HAP-1 (cell line): ENCODE data around the gene ART5.
"Not testable (repeated sequence)": the region's sequence is repeated elsewhere in the genome, so short reads cannot be mapped to it uniquely, and the experiment has no call there.

Experiments
- DNase-seq, 2 experiments: peaks; one replicate each; pipeline ENCODE4 v3.0.0-alpha.2; 2016 to 2020; ENCODE audit warnings: low spot score in 2 of 2
- H3K27me3 ChIP-seq: fragments of 250-450 bp; sonication (Bioruptor Pico); 2 replicates; pipeline ENCODE4 v1.5.1; 2020; ENCODE audit warnings: low read depth, mild to moderate bottlenecking, moderate library complexity
- H3K36me3 ChIP-seq: fragments of 250-450 bp; sonication (Bioruptor Pico); replicated peaks from 2 replicates; pipeline ENCODE4 v1.5.1; 2020; ENCODE audit warnings: mild to moderate bottlenecking
- H3K4me1 ChIP-seq: fragments of 250-450 bp; sonication (Bioruptor Pico); 2 replicates; pipeline ENCODE4 v1.5.1; 2020; ENCODE audit warnings: mild to moderate bottlenecking
- H3K4me3 ChIP-seq: fragments of 250-450 bp; sonication (Bioruptor Pico); 2 replicates; pipeline ENCODE4 v1.5.1; 2020; ENCODE audit warnings: mild to moderate bottlenecking, moderate library complexity
- H3K9me3 ChIP-seq: fragments of 250-450 bp; sonication (Bioruptor Pico); 2 replicates; pipeline ENCODE4 v1.5.1; 2020; ENCODE audit warnings: mild to moderate bottlenecking, moderate library complexity
- in situ Hi-C: fragments of 300-500 bp; cut with MboI; formaldehyde crosslinking; loops from 3 replicates; pipeline ENCODE4 v1.14.3; 2020; ENCODE audit warnings: low sequenced_read_pairs, inconsistent platforms, mixed read lengths

Gene ART5

GRCh38 chr11:3597743-3598142, 44.0 kb downstream of the ART5 start:
- H3K36me3 ChIP-seq, H3K9me3 ChIP-seq, H3K27me3 ChIP-seq, DNase-seq, in situ Hi-C loops, H3K4me3 ChIP-seq, H3K4me1 ChIP-seq: not testable (repeated sequence)

DNA sequence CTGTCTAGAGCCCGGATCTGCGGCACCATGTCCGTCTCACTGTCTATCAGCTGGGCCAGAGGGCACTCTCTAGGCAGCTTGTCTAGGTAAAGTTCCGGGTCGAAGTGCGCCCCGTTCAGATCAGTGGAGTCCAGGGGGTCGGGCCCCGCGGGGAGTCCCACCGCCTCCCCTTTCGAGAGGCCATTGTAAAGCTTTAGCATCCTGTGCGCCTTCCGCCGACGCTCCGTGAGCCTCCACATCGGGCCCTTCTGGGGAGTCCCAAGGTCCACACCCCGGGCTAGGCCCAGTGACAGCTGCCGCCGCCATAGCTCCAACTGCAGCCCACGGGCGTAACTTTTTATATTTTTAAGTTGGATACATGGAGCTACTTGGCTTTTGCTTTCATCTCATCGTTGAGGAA, 50.5 kb downstream of the ART5 start:
- H3K9me3 ChIP-seq, H3K4me3 ChIP-seq, H3K27me3 ChIP-seq, H3K36me3 ChIP-seq, H3K4me1 ChIP-seq, in situ Hi-C loops, DNase-seq: not testable (repeated sequence)

DNA sequence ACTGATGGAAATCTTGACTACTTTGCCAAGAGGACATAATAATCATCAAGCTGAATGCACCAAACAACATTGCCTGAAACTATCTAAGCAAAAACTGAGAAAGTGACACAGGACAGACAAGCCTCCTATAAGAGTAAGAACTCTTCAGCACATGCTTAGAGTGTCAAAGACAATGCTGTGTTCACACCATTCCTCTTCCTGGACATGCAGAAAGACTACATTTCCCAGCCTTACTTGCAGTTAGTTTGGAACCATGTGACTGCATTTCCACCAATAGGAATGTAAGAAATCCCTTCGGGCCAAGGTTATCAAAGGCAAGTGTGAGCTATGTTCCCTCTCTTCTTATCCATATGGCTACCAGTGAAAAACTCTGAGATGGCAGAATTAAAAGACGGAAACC, 51.6 kb downstream of the ART5 start:
- H3K9me3 ChIP-seq, H3K36me3 ChIP-seq, H3K4me3 ChIP-seq, H3K27me3 ChIP-seq, H3K4me1 ChIP-seq, DNase-seq, in situ Hi-C loops: not testable (repeated sequence)

DNA sequence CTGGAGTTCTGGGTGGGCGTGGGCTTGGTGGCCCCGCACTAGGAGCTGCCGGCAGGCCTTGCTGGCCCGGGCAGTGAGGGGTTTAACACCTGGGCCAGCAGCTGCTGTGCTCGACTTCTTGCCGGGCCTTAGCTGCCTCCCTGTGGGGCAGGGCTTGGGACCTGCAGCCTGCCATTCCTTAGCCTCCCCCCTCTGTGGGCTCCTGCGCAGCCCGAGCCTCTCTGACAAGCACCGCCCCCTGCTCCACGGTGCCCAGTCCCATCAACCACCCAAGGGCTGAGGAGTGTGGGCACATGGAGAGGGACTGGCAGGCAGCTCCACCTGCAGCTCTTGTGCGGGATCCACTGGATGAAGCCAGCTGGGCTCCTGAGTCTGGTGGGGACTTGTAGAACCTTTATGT, 53.0 kb downstream of the ART5 start:
- H3K27me3 ChIP-seq, in situ Hi-C loops, H3K9me3 ChIP-seq, H3K36me3 ChIP-seq, DNase-seq, H3K4me1 ChIP-seq, H3K4me3 ChIP-seq: not testable (repeated sequence)
